HG03571 (cell line): Measurements from ENCODE around the gene TMC3.
"Not testable (repeated sequence)": the region's sequence is repeated elsewhere in the genome, so short reads cannot be mapped to it uniquely, and the experiment has no call there.

Experiments used
- ATAC-seq: cut with Tn5 transposase; IDR thresholded peaks from one replicate; pipeline ENCODE4 v1.9.1; 2021; ENCODE audit not compliant: unreplicated experiment

TMC3 gene

DNA sequence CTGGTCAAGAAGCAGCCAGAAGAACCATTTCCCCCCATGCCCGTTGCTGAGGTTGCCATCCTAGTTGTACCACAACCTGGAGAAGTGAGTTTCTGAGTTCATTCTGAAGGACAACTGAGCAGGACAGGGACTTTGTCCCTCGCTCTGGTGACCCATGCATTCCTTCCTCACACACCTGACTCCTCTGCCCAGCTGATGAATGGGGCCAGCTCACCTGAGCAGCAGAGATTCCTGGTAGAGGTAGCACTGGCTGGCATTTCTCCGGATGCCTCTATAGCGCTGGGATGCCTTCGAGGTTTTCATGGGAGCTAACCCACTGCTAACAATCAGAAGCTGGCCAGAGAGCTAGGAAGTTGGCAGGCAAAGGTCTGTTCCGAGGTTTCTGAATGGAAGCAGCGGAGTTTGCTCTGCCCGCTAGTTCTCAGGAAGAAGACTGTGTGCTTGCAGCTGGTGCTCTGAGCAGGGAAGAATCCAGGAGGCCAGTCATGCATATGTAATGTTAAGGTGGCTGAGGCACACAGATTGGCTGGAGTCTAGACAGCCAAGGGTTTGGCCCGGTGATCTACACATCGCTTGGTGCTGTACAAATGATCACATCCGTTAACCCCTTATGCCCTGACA, at the start of gene TMC3:
Gene TMC3, minus strand, starts transcription at position 439 of the 621 bp plus-strand sequence. Its CDS starts 136 bp downstream, at position 303.
- ATAC-seq, result no peak

DNA sequence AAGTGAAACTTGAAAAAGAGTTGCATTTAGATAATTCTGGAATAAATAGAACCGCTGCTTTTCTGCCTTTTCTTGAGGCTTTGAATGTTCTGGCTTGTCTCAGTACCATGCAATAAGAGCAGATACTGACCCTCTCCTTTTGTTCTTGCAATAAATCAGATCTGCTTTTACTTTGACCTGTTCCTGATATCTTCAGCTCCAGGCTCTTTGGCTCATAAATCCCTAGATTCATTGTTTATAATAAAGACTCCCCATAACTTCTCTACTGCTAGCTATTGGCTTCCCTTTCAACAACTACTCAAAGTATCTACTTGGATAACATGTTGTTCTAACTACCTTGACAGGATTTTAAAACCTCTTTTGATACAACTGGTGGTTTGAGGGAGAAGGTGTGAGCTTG, 47.4 kb upstream of the TMC3 start:
- no peak for ATAC-seq

DNA sequence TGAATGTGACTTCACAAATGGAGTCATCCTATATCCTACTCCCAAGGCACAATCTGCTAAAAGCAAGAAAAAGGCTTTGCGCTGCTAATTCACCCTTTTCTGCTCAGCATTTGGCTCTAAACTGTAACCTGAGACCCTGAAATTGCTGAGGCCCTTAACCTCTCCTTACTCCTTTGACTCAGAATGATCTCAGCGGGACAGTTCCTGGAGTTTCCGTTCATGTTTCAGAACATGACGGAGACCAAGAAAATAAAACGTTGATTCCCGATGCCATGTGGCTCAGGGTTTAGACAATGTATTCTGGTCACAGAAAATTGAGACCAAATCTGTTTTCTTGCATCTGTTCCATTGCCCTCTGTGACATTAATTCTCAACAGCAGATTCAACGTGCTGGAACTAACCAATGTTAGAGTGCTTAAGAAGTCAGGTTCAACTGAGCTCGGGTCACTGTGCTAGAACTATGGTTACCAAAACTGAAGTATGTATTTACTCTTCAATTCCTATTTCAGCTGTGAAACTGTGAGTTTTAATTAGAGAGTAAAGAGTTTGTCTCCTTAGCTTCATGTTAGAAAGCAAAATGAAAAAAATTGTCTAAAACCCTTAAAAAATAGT, 45.4 kb upstream of the TMC3 start:
- no peak for ATAC-seq

DNA sequence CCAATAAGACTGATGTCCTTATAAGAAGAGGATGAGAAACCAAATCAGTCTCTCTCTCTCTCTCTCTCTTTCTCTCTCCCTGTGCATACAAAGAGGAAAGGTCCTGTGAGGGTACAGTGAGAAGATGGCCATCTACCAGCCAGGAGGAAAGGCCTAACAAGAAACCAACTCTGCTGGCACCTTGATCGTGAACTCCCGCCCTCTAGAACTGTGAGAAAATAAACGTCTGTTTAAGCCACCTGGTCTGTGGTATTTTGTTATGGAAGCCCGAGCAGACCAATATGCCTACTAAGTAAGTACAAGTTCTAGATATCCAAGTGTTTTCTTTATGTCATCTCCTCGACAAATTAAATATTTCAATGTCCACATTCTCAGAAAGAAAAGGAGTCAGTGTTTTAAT, 44.9 kb upstream of the TMC3 start:
- no peak for ATAC-seq

DNA sequence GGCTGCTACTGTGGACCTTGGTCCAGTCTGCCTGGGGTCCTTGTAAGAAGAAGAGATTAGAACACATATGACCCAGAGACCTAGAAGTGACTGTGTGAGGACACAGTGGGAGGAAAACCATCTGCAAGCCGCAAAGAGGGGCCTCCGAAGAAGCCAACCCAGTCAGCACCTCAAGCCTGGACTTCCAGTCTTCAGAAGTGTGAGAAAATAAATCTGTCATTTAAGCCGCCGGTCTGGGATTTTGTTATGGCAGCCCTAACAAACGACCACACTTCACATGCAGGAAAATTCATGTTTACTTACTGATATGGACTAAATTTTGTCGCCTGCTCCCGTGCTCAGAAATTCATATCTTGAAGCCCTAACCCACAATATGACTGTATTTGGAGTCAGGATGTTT, 44.4 kb upstream of the TMC3 start:
- ATAC-seq, result no peak

DNA sequence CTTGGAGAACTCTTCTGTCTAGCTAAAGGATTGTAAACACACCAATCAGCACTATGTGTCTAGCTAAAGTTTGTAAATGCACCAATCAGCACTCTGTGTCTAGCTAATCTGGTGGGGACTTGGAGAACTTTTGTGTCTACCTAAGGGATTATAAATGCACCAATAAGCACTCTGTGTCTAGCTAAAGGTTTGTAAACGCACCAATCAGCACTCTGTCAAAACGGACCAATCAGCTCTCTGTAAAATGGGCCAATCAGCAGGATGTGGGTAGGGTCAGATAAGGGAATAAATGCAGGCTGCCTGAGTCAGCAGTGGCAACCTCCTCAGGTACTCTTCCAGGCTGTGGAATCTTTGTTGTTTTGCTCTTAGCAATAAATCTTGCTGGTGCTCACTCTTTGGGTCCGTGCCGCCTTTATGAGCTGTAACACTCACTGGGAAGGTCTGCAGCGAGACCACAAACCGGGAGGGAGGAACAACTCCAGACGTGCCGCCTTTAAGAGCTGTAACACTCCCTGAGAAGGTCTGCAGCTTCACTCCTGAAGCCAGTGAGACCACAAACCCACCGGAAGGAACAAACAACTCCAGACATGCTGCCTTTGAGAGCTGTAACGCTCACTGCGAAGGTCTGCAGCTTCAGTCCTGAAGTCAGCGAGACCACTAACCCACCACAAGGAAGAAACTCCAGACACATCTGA, 40.4 kb upstream of the TMC3 start:
- not testable (repeated sequence) for ATAC-seq

DNA sequence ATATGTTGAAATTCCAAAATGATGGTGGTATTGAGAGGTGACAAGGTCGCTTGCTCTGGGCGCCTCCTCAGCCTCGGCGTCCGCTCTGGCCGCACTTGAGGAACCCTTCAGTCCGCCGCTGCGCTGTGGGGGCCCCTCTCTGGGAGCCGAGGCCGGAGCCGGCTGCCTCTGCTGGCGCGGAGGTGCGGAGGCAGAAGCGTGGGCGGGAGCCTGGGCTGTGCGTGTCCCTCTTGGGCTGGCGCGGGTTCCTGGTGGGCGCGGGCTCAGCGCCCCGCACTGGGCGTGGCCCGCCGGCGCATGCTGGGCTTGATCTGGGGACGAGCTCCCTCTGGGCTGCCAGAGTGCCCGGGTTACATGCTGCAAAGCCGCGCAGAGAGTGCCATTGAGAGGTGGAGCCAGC, 39.8 kb upstream of the TMC3 start:
- ATAC-seq, result no peak

DNA sequence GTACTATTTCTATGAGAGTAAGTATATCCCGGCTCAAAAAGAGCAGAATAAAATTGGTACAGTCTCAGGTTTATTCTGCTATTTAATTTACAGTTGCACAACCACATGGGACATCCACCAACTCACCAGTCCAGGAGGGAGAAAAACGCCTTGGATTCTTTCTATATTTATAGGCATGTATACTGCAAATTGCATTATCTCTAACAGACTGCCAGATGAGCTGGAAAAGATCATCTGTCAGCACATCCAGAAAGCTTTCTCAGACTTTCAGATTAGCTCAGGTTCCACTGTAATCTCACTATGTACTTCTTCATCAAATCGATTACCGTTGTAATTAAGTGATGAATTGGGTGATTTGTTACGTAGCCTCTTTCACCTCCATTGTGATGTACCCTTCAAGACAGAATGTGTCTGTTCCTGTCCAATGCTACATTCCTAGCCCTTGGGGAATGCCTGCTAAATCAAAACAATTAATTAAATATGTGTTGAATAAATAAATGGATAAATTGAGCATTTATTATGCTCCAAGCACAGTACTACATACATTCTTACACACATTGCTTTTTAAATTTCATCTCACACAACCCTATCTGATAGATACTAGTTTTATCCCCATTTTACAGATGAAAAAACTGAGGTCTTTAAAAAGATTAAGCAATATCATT, 38.1 kb upstream of the TMC3 start:
- ATAC-seq, result no peak

DNA sequence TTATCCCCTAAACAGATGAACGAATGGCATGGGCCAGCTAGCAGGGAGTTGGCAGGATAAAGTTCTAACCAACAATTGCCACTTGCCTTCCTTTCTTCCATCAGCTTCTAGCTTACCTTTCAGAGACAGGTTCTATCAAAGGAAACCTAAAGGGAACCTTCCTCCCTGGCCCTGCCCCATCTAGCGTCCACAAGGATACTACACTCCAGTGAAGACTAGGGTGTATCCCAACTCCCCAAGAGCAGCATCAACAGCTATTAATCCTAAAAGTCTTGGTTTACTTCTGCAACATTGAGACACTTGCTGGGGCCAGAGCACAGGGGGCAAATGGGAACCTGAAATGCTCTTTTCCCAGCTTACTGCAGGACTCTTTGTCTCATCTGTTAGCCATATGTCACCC, 37.0 kb upstream of the TMC3 start:
- no peak for ATAC-seq

DNA sequence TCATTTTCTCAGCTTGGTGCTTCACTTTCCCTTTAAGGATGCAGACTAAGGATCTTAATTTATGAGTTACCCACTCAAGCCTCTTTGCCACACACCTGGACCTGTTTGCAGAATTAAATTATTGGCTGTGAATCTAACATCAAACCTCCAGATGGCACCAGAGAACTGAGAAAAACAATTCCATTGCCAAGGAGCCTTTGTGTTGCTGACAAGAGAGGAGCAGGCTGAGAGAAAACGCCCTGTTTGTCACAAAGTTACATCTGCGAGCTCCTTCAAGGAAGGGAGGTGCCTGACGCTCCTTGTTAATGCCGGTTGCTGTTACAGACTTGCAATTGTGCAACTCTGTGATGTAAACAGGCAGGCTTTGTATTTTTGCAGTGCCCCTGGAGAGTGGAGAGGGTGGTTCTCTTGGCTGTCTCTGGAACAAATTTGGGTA, 36.3 kb upstream of the TMC3 start:
- no peak for ATAC-seq

DNA sequence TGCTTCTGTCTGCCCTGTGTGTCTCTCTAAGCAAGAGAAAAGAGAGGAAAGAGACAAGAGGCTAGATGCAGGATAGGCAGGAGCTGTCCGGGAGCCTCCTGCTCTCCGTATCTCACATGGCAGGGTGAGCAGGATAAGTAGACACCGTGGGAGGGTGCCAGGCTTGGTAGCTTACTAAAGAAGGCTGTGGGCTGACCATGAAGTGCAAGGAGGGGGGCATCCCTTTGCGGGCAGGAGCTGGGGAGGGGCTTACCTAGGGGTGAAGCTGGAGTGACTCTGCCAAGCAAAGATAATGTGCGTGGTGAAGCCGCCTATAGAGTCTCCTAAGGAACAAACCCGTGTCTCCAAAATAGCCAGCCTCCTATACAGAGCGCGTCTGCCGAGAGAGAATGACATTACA, 33.7 kb upstream of the TMC3 start:
- no peak for ATAC-seq

DNA sequence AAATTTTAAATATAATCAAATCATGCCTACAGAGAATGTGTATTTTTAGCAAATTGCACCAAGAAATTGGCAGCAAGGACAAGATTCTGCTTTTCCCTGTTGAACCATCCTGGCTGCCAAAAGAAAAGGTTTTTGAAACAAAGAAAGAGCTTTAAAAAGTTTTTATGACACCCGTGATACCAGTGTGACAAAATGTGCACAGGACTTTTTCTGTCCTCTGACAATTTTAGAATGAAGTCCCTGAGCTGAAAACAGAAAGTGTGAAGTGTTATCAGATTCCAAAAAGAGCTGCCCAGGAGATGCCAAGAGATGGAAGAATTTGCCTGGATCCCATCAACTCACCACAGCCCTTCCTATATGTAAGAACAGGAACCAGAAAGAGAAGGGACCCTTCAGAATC, 33.2 kb upstream of the TMC3 start:
- no peak for ATAC-seq

DNA sequence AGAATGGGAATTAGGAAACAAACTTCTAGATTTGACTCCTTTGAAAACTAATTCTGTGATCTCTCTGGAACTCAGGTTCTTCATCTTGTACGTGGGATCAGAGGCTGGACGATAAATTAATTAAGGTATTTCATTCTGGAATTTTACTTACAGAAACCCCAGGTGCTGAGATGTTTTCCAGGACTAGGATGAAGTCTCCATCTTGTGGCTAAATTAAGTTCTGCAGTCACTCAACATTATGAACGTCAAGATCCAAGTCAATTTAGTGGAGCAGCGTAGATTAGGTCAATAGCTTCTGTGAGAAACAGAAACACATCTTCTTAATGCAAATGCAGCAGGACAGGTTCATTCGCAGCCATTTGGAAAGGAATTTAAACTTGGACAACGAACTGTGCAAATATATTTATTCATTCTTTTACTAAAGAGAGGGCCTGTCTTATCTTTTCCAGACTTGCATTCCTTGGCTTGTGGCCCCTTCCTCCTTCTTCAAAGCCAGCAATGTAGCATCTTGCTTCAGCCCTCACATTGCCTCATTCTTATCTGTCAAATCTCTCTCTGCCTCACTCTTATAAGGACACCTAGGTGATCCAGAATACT, 26.7 kb upstream of the TMC3 start:
- ATAC-seq, result no peak

DNA sequence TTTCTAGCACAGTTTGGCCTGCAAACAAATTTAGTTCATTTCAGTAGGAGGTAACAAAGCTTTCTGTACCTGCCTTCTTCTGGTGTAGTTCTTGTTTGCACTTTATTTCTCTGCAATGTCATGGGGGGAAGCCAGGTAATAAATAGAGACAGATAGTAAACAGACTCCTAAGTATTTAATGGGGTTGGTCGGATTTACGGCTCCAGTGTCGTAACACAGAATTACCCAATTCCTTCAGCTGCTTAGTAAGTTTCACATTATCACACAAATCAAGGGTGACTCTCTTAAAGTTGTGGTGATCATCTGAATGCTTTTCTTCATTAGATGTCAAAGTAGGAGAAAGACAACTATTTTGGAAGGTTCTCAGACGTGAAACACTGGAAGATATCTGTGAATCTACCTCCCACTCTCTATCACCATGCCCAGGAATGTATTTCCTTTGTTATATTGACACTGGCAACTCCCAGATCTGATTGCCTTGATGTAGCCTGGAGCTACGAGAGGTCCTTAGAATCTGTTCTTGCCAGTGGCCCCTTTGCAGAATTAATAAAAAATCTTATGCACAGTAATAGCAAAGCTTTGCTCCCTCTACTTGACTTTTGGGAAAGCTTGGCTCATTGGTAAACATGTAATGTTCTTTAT, 25.0 kb upstream of the TMC3 start:
- no peak for ATAC-seq

DNA sequence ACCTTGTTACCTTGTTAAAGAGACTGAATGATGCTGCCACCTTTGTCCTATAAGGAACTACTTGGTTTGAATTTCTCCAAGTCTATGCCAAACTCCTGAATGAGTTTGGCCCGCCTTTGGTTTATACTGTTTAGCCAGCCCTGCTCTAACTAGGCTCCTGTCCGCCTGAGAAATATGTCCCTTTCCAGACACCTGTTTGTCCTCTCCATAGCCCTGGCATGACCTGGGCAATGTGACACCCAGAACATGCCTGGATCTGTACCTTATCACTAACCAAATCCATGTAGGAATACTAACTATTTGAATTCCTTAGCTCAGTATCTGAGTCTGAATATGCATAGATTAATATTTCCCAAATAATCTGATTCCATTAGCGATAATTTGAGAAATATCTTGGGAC, 24.4 kb upstream of the TMC3 start:
- no peak for ATAC-seq

DNA sequence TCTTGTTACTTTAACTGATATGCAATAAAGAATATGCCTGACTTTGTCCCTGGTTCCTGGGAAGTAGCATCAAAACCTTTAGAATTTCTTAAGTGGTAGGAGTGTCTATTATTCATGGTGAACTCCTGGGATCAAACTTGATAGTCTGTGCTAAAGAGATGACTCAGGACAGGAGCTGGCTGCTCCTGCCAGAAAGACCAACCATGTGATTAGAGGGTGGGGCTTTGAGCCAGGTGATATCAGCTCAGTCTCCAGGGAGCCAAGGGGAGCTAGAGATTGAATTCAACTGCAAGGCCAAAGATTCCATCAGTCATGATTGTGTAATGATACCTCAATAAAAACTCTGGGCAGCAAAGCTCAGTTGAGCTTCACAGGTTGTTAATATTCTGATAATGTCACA, 20.6 kb upstream of the TMC3 start:
- ATAC-seq, result no peak

DNA sequence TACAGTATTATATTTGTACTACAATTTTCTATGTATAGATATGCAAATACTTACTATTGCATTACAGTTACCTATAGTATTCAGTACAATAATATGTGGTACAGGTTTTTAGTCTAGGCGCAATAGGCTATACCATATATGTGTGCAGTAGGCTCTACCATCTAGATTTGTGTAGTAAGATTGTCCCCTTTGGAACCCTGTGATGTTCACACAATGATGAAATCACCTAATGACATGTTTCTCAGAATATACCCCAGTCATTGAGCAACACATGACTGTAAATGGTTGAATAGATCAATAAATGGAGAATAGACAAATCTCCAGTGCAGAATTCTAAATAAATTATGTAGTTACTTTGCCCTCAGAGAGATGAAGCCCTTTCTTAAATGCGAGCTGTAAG, 17.6 kb upstream of the TMC3 start:
- no peak for ATAC-seq

DNA sequence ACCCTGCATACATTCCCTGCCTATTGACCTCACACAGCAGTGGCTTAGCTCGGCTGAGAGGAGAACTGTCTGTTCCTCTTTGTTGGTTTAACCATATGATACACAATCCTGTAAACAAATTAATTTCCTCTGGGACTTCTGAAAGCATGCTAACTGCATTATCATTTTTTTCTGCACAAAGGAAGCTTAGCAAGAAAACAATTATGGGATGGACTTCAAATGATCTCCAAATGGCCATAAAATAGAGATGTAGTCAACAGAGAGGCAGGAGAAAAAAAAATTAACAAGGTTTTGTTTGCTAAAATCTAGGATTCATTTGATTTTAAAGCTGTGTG, 14.4 kb upstream of the TMC3 start:
- ATAC-seq, result no peak

DNA sequence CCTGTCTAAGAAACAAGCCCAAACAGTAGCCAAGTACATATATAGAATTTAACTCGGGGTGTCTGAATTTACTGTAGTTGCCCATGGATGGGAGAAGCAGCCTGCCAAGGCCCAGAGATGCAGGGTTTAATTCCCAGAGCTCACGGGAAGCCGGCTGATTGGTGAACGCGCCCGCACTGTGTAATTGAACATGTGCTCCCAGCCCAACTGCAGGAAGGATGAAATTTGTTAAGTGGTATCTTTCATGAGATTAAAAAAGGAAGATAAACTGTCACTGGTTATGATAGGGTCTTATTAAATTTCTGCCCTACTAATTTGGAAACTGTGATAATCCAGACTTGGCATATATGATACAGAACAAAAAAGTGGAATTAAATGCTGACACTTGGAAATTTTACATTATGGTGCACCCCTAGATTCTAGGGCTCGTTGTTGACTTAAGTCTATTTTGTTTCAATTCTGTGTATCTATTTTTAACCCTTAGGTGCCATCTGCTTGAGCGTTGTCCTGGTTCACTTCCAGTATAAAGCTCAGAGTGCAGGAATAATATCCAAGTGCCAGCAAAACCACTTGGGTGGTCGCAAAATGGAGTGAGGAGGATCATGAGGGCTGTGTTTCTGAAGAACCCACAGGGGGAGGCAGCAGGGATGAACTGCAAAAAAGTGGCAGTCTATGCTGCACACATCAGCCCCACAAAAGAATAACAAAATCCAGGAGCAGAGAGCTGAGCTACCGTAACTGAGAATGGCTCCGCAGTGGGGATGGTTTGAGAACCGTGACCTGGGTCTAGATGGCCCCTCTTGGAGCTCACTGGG, 13.8 kb upstream of the TMC3 start:
- no peak for ATAC-seq

DNA sequence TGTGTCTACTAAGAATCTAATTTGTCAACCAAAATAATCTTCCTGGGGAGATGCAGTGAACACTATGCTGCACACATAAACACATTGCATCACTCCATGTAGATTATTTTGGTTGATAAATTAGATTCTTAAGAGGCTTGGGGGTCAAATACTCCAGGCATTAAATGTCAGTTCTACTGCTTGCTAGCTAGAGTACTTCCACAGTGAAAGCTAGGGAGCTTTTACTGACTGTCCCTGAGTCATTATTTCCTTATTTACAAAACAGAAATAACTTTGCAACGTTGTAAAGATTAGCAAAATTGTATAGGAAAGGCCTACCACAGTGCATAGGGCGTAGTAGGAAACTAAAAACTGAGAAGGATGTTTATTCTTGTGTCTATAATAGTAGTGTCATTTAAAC, 12.9 kb upstream of the TMC3 start:
- ATAC-seq, result no peak

DNA sequence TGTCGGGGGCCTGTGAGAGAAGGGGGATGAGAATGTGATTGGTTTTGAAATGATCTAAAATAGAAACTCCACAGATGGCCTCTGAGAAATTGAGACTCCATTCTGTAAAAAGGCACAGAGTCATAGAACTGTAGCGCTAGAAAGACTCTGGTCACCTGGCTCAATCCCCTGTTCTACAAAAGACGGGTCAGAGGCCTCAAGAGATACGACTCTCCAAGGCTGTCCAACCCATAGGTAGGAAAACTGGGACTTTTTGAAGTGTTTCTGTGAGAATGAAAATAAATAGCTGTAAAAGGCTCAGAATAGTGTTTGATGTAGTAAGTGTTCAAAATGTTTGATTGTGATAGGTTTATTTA, 11.7 kb upstream of the TMC3 start:
- ATAC-seq, result no peak
